SU-DHL-6 (cell line): ENCODE measurements around the gene TENT4A.

ENCODE experiments used
- EZH2phosphoT487 ChIP-seq: fragments of 200-600 bp; sonication (generic), shearing (Covaris generic); conservative IDR thresholded peaks from 2 replicates; pipeline ENCODE4 v1.6.1; 2018; ENCODE audit warnings: mild to moderate bottlenecking, antibody characterized with exemption, low read length, moderate library complexity, mixed read lengths
- TF ChIP-seq, protein P1 (sequence below): fragments of 200-600 bp; sonication (generic); IDR thresholded peaks from one replicate; pipeline ENCODE4 v1.5.1; 2017; ENCODE audit warnings: antibody characterized with exemption, mild to moderate bottlenecking, low read length, moderate library complexity; ENCODE audit not compliant: insufficient read depth, poor library complexity, severe bottlenecking

DNA sequence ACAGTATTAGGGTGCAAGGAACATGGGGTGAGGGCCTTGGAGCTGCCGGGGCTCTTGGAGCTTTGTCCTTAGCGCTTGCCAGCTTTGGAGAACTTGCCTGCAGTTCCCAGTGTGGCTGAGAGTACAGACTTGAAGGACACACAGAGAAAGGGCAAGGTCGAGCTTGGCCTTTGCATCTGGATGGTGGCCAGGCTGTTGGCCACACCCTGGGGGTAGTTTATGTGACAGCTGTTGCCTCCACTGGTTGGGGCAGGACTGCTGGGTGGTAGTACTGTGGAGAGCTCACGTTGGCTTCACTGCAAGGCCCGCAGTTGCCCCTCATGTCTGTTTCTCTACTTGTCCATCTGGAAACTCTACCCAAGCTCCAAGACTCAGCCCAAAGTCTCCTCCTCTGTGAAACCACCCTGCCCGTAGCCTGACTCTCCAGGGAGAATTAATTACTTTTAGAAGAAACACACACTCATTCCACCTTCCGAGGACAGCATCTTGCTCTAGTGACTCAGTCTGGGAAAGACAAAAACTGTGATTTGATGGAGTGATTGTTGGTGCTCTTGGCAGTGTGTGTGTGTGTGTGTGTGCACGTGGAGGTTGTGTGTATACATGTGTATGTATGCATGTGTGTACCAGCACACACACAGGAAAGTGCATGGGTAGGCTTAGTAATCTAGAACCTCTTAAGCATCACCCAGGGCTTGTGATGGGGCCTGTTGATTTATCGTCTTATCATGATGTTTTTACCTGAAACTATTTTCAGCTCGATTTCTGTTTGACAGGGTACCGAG, 57.8 kb downstream of the TENT4A start:
- TF ChIP-seq, protein P1, sequence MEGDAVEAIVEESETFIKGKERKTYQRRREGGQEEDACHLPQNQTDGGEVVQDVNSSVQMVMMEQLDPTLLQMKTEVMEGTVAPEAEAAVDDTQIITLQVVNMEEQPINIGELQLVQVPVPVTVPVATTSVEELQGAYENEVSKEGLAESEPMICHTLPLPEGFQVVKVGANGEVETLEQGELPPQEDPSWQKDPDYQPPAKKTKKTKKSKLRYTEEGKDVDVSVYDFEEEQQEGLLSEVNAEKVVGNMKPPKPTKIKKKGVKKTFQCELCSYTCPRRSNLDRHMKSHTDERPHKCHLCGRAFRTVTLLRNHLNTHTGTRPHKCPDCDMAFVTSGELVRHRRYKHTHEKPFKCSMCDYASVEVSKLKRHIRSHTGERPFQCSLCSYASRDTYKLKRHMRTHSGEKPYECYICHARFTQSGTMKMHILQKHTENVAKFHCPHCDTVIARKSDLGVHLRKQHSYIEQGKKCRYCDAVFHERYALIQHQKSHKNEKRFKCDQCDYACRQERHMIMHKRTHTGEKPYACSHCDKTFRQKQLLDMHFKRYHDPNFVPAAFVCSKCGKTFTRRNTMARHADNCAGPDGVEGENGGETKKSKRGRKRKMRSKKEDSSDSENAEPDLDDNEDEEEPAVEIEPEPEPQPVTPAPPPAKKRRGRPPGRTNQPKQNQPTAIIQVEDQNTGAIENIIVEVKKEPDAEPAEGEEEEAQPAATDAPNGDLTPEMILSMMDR, result no peak
- no peak for TF ChIP-seq EZH2phosphoT487
